SK-N-SH (cell line): ENCODE data around the gene TRIM71. TPM values are rescaled to one million over a fixed set of nuclear protein-coding genes. Genes with fewer than 3 reads are reported as not detected.

Experiments used
- CTCF ChIA-PET: fragments of 300-600, 350-600 bp; formaldehyde crosslinking; extraction: SDS; loops from one replicate; lab custom pipeline; 2021; lab: Yijun Ruan, JAX
- POLR2A ChIA-PET: fragments of 350-600 bp; sonication (Branson Sonifier 250); formaldehyde crosslinking; extraction: SDS; loops from one replicate; lab custom pipeline; 2020; ENCODE audit warnings: antibody characterized with exemption, inconsistent platforms; lab: Yijun Ruan, JAX
- DNase-seq: peaks from one replicate; pipeline ENCODE4 v3.0.0; 2012
- H2AFZ ChIP-seq: fragments of 200-600 bp; sonication (generic); 2 replicates; pipeline ENCODE4 v1.8.1; 2016; ENCODE audit warnings: antibody characterized with exemption, mild to moderate bottlenecking, low read depth
- H3F3A ChIP-seq: fragments of 200-600 bp; sonication (generic); replicated peaks from 2 replicates; pipeline ENCODE3; 2016; ENCODE audit warnings: antibody characterized with exemption, mild to moderate bottlenecking; ENCODE audit not compliant: insufficient read depth
- H3K27ac ChIP-seq, 2 experiments: fragments of 200-500 bp in 1 of 2; fragments of 200-600 bp in 1 of 2; sonication (Bioruptor generic) in 1 of 2; sonication (generic), shearing (Covaris generic) in 1 of 2; 2 replicates each; pipeline versions ENCODE4 v1.5.1 to v1.6.1; 2014 to 2016; ENCODE audit warnings: low read depth in 2 of 2, inconsistent platforms in 1 of 2, low read length in 1 of 2, mild to moderate bottlenecking in 1 of 2, mixed read lengths in 1 of 2
- H3K27me3 ChIP-seq: fragments of 200-600 bp; sonication (generic), shearing (Covaris generic); 2 replicates; pipeline ENCODE4 v1.6.1; 2016; ENCODE audit warnings: mixed run types; ENCODE audit not compliant: insufficient read depth
- H3K36me3 ChIP-seq, 2 experiments: fragments of 200-500 bp in 1 of 2; fragments of 200-600 bp in 1 of 2; sonication (Bioruptor generic) in 1 of 2; sonication (generic) in 1 of 2; replicated peaks in 1 of 2; 2 replicates each; pipeline versions ENCODE3 to v1.5.1; 2014 to 2016; ENCODE audit warnings: low read length in 1 of 2, mild to moderate bottlenecking in 1 of 2; ENCODE audit not compliant: insufficient read depth in 2 of 2, control insufficient read depth in 1 of 2
- H3K4me1 ChIP-seq, 2 experiments: fragments of 200-500 bp in 1 of 2; fragments of 200-600 bp in 1 of 2; sonication (Bioruptor generic) in 1 of 2; sonication (generic), shearing (Covaris generic) in 1 of 2; 2 replicates each; pipeline versions ENCODE4 v1.5.1 to v1.6.1; 2014 to 2016; ENCODE audit warnings: low read depth in 1 of 2, low read length in 1 of 2, mixed run types in 1 of 2; ENCODE audit not compliant: insufficient read depth in 2 of 2, control insufficient read depth in 1 of 2
- H3K4me2 ChIP-seq: fragments of 200-600 bp; sonication (generic), shearing (Covaris generic); 2 replicates; pipeline ENCODE4 v1.6.1; 2017; ENCODE audit warnings: mixed run types
- H3K4me3 ChIP-seq, 2 experiments: fragments of 200-500 bp in 1 of 2; fragments of 200-600 bp in 1 of 2; sonication (Bioruptor generic) in 1 of 2; sonication (generic), shearing (Covaris generic) in 1 of 2; 2 replicates each; pipeline versions ENCODE4 v1.5.1 to v1.8.1; 2014 to 2016; ENCODE audit warnings: low read depth in 2 of 2, inconsistent platforms in 1 of 2, low read length in 1 of 2, mild to moderate bottlenecking in 1 of 2, mixed read lengths in 1 of 2, moderate library complexity in 1 of 2
- H3K79me2 ChIP-seq: fragments of 200-600 bp; sonication (generic); 2 replicates; pipeline ENCODE4 v1.8.1; 2017; ENCODE audit warnings: mild to moderate bottlenecking; ENCODE audit not compliant: insufficient read depth
- H3K9ac ChIP-seq: fragments of 200-600 bp; sonication (generic); 2 replicates; pipeline ENCODE4 v1.6.1; 2017; ENCODE audit warnings: mixed run types
- H3K9me2 ChIP-seq: fragments of 200-600 bp; sonication (generic); 2 replicates; pipeline ENCODE4 v1.6.1; 2017; ENCODE audit warnings: mixed run types
- H3K9me3 ChIP-seq: fragments of 200-600 bp; sonication (generic); 2 replicates; pipeline ENCODE4 v1.6.1; 2017; ENCODE audit warnings: mixed run types, mild to moderate bottlenecking, moderate library complexity
- H4K20me1 ChIP-seq: fragments of 200-600 bp; sonication (generic); 2 replicates; pipeline ENCODE4 v1.6.1; 2017; ENCODE audit warnings: mild to moderate bottlenecking, mixed run types; ENCODE audit not compliant: insufficient read depth
- EP300 ChIP-seq, 2 experiments: IDR thresholded peaks; 2 replicates each; pipeline versions ENCODE4 v1.4.0 to v1.6.1; 2012; ENCODE audit warnings: borderline replicate concordance in 1 of 2, low read depth in 1 of 2, low read length in 1 of 2
- FOXJ3 ChIP-seq: sonication (generic); formaldehyde crosslinking; IDR thresholded peaks from 2 replicates; pipeline ENCODE4 v1.5.1; 2020; ENCODE audit warnings: mild to moderate bottlenecking, missing genetic modification reagents
- FOXM1 ChIP-seq: IDR thresholded peaks from 2 replicates; pipeline ENCODE4 v1.4.0; 2012; ENCODE audit warnings: low read depth, mild to moderate bottlenecking
- JUND ChIP-seq: IDR thresholded peaks from 2 replicates; pipeline ENCODE4 v1.4.0; 2012
- MEF2A ChIP-seq: IDR thresholded peaks from 2 replicates; pipeline ENCODE4 v1.4.0; 2012; ENCODE audit warnings: low read depth, borderline replicate concordance
- MXI1 ChIP-seq: IDR thresholded peaks from 2 replicates; pipeline ENCODE4 v1.6.1; 2012; ENCODE audit warnings: mild to moderate bottlenecking, low read depth, low read length, improper control_type of control experiment
- NRF1 ChIP-seq: IDR thresholded peaks from 2 replicates; pipeline ENCODE4 v1.6.1; 2012; ENCODE audit warnings: low read depth, mild to moderate bottlenecking, low read length
- RFX5 ChIP-seq: IDR thresholded peaks from 2 replicates; pipeline ENCODE4 v1.6.1; 2012; ENCODE audit warnings: mild to moderate bottlenecking, improper control_type of control experiment, low read length
- RXRA ChIP-seq: IDR thresholded peaks from 2 replicates; pipeline ENCODE4 v1.4.0; 2012; ENCODE audit warnings: low read depth, mild to moderate bottlenecking, borderline replicate concordance
- SIN3A ChIP-seq: IDR thresholded peaks from 2 replicates; pipeline ENCODE4 v1.6.1; 2012; ENCODE audit warnings: low read depth, mild to moderate bottlenecking, low read length, moderate library complexity, borderline replicate concordance
- SMC3 ChIP-seq: IDR thresholded peaks from 2 replicates; pipeline ENCODE4 v1.6.1; 2012; ENCODE audit warnings: low read depth, low read length, improper control_type of control experiment
- TCF12 ChIP-seq: IDR thresholded peaks from 2 replicates; pipeline ENCODE4 v1.4.0; 2012
- USF1 ChIP-seq: IDR thresholded peaks from 2 replicates; pipeline ENCODE4 v1.4.0; 2012; ENCODE audit warnings: low read depth, borderline replicate concordance
- USF2 ChIP-seq: fragments of 150-350 bp; IDR thresholded peaks from 2 replicates; pipeline ENCODE4 v1.6.1; 2017; ENCODE audit warnings: antibody characterized with exemption, low read length, low read depth, borderline replicate concordance
- WGBS: methylation state at CpG from one replicate; pipeline ENCODE4 v1.1.6; 2017; ENCODE audit warnings: low lambda C conversion rate; 5-methylcytosine and 5-hydroxymethylcytosine counted together
- polyA plus RNA-seq, 3 experiments: library from polyadenylated mRNA; depleted of rRNA; stranded (reverse); fragments of >200 nt; gene quantifications; 2 replicates each; pipeline ENCODE4 v1.2.3, GENCODE V29; 2012
- TF ChIP-seq, protein P1 (sequence below): fragments of 150-350 bp; IDR thresholded peaks from 2 replicates; pipeline ENCODE4 v1.6.1; 2016; ENCODE audit warnings: mild to moderate bottlenecking, low read depth, low read length
- TF ChIP-seq, protein P2 (sequence below): fragments of 200-600 bp; sonication (generic); IDR thresholded peaks from 2 replicates; pipeline ENCODE4 v1.6.1; 2017; ENCODE audit warnings: antibody characterized with exemption, mild to moderate bottlenecking, moderate library complexity
- TF ChIP-seq, protein P3 (sequence below): IDR thresholded peaks from 2 replicates; pipeline ENCODE4 v1.4.0; 2012; ENCODE audit warnings: low read depth

Gene TRIM71
- polyA plus RNA-seq, 1 of the 3 experiments (the other 2 are of a cell fraction) = not detected

DNA sequence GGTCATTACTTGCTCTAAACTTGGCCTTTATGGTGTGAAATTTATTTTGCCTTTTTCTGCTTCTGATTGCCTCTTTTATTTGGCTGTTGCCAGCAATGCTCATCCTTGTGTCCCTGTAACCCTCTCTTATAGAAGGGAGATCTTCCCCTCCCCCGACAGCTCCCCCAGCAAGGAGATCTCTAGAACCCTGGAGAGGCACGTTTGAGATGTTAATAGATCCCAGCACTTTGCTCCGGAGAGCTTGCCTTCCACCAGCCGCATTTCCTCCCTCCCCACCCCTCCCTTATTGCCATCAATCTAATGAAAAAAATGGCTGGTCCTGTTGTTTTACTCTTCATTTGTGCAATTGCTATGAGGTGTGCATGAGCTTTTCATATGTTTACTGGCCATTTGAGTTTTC lies 18.2 kb downstream of the TRIM71 start:
- Histone ChIP-seq H3K4me2 (no peak overlapping the region), H3K4me3 (no peak overlapping the region), H3K9ac (no peak overlapping the region), H3K9me3 (no peaks in the 10 kb centered on the region), H3K27me3 (peaks cover 17% of the 10 kb centered on the region; the same call in 1 of the 2 replicates), H3K79me2 (no peaks in the 10 kb centered on the region), H3F3A (no peaks in the 10 kb centered on the region), H3K36me3 (no peaks in the 10 kb centered on the region), H4K20me1 (no peaks in the 10 kb centered on the region), H3K9me2 (no peaks in the 10 kb centered on the region), H2AFZ (no peak overlapping the region), H3K27ac (no peak overlapping the region), H3K4me1 (no peaks in the 10 kb centered on the region)
- ChIA-PET POLR2A (no interaction called here), CTCF (no interaction called here)
- 38% methylated on average over 4 of the region's 4 CpGs for WGBS
- DNase-seq = no peak
- TF ChIP-seq, protein P1, sequence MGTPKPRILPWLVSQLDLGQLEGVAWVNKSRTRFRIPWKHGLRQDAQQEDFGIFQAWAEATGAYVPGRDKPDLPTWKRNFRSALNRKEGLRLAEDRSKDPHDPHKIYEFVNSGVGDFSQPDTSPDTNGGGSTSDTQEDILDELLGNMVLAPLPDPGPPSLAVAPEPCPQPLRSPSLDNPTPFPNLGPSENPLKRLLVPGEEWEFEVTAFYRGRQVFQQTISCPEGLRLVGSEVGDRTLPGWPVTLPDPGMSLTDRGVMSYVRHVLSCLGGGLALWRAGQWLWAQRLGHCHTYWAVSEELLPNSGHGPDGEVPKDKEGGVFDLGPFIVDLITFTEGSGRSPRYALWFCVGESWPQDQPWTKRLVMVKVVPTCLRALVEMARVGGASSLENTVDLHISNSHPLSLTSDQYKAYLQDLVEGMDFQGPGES = no peak
- no peak for TF ChIP-seq MEF2A
- TF ChIP-seq SIN3A = no peak
- no peak for TF ChIP-seq JUND
- TF ChIP-seq NRF1 = no peak
- no peak for TF ChIP-seq EP300 (IDR thresholded peaks at IDR 0.05; ENCODE audit: borderline replicate concordance in 1 of 2, low read depth in 1 of 2, low read length in 1 of 2)
- TF ChIP-seq USF2 = no peak
- TF ChIP-seq, protein P2, sequence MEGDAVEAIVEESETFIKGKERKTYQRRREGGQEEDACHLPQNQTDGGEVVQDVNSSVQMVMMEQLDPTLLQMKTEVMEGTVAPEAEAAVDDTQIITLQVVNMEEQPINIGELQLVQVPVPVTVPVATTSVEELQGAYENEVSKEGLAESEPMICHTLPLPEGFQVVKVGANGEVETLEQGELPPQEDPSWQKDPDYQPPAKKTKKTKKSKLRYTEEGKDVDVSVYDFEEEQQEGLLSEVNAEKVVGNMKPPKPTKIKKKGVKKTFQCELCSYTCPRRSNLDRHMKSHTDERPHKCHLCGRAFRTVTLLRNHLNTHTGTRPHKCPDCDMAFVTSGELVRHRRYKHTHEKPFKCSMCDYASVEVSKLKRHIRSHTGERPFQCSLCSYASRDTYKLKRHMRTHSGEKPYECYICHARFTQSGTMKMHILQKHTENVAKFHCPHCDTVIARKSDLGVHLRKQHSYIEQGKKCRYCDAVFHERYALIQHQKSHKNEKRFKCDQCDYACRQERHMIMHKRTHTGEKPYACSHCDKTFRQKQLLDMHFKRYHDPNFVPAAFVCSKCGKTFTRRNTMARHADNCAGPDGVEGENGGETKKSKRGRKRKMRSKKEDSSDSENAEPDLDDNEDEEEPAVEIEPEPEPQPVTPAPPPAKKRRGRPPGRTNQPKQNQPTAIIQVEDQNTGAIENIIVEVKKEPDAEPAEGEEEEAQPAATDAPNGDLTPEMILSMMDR = no peak
- no peak for TF ChIP-seq MXI1
- TF ChIP-seq, protein P3, sequence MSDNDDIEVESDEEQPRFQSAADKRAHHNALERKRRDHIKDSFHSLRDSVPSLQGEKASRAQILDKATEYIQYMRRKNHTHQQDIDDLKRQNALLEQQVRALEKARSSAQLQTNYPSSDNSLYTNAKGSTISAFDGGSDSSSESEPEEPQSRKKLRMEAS = no peak
- no peak for TF ChIP-seq RFX5
- no peak for TF ChIP-seq USF1
- TF ChIP-seq FOXM1 = no peak
- TF ChIP-seq TCF12 = no peak
- TF ChIP-seq FOXJ3 (CRISPR knock-in tag) = no peak
- no peak for TF ChIP-seq SMC3
- no peak for TF ChIP-seq RXRA
